Activated CD8-positive, alpha-beta memory T cell treated with anti-CD3 and anti-CD28 coated beads for 24 hours (primary cell): ENCODE measurements around the gene AOC3.
"Not testable (repeated sequence)": the region's sequence is repeated elsewhere in the genome, so short reads cannot be mapped to it uniquely, and the experiment has no call there.

Experiments
- DNase-seq: peaks from one replicate; pipeline ENCODE4 v3.0.0-alpha.2; 2020

The AOC3 gene

GRCh38 chr17:42867694-42868261, 16.8 kb downstream of the AOC3 start:
- not testable (repeated sequence) for DNase-seq

- DNase-seq, result no peak
Observed at GRCh38 chr17:42868338-42868737, 17.3 kb downstream of the AOC3 start.

GRCh38 chr17:42871647-42872046, 20.6 kb downstream of the AOC3 start:
- no peak for DNase-seq

- DNase-seq, result no peak
Observed at GRCh38 chr17:42872251-42872965, 21.4 kb downstream of the AOC3 start.

GRCh38 chr17:42873315-42873714, 22.3 kb downstream of the AOC3 start:
- DNase-seq, result no peak

- not testable (repeated sequence) for DNase-seq
Observed at GRCh38 chr17:42873932-42874695, 23.1 kb downstream of the AOC3 start.

- no peak for DNase-seq
Observed at GRCh38 chr17:42877037-42877436, 26.0 kb downstream of the AOC3 start.

- DNase-seq, result no peak
Observed at GRCh38 chr17:42878123-42878880, 27.3 kb downstream of the AOC3 start.

- no peak for DNase-seq
Observed at GRCh38 chr17:42878924-42879595, 28.1 kb downstream of the AOC3 start.

GRCh38 chr17:42879596-42879985, 28.6 kb downstream of the AOC3 start:
- no peak for DNase-seq

- DNase-seq, result no peak
Observed at GRCh38 chr17:42880776-42881310, 29.8 kb downstream of the AOC3 start.

GRCh38 chr17:42881706-42882105, 30.7 kb downstream of the AOC3 start:
- DNase-seq, result not testable (repeated sequence)

GRCh38 chr17:42882166-42882565, 31.2 kb downstream of the AOC3 start:
- no peak for DNase-seq

GRCh38 chr17:42883802-42884558, 33.0 kb downstream of the AOC3 start:
- DNase-seq, result no peak

GRCh38 chr17:42885806-42886205, 34.8 kb downstream of the AOC3 start:
- not testable (repeated sequence) for DNase-seq

- DNase-seq, result no peak
Observed at GRCh38 chr17:42886283-42887176, 35.5 kb downstream of the AOC3 start.

GRCh38 chr17:42889809-42890208, 38.8 kb downstream of the AOC3 start:
- DNase-seq, result no peak

GRCh38 chr17:42891539-42892152, 40.6 kb downstream of the AOC3 start:
- no peak for DNase-seq

- DNase-seq, result no peak
Observed at GRCh38 chr17:42893359-42893758, 42.4 kb downstream of the AOC3 start.
